Hematopoietic multipotent progenitor cell treated with erythropoietin and hydrocortisone succinate and interleukin-3 and kit ligand, for 17 days (in vitro differentiated cells): ENCODE results near the gene GABBR2.

Source experiments
- DNase-seq: peaks from one replicate; pipeline ENCODE4 v3.0.0-alpha.2; 2015; ENCODE audit warnings: low spot score

GABBR2 gene

GRCh38 chr9:98318041-98318790 lies 390.5 kb downstream of the GABBR2 start:
- no peak for DNase-seq

- DNase-seq = no peak
These were observed 391.4 kb downstream of the GABBR2 start for GRCh38 chr9:98317134-98317857.

DNA sequence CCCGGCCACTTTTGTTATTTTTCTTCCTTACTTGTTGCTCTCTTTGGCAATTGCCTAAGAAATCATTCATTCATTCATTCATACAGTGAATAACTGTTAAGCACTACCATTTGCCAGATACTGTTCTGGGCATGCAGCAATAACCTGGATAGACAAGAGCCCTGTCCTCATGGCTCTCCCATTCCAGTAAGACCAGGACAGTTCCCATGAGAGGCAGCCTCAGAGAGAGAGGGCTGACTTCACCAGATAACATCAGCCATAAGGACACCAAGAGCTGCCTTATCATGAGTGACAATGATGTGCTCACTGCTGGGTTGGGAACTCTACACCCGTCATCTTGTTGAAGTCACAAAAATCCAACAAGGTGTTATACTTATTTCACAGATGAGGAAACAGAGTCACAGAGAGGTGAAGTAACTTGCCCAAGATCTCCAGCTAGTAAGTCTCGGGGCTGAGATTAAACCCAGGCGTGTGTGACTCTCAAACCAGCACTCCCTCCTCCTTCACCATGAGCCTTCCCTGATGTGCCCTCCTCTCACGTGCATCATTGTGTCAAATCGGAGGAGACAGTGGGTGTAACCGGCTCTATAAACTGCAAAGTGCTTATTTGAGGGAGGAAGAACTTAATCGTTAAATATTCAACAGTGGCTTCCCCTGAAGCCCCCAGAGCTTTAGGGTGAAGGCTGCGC lies 392.1 kb downstream of the GABBR2 start:
- no peak for DNase-seq

- DNase-seq = peak; percentile 67
These were observed 393.1 kb downstream of the GABBR2 start for GRCh38 chr9:98315551-98316060.

GRCh38 chr9:98315067-98315453 lies 393.7 kb downstream of the GABBR2 start:
- no peak for DNase-seq

GRCh38 chr9:98314381-98315066 lies 394.2 kb downstream of the GABBR2 start:
- no peak for DNase-seq

DNA sequence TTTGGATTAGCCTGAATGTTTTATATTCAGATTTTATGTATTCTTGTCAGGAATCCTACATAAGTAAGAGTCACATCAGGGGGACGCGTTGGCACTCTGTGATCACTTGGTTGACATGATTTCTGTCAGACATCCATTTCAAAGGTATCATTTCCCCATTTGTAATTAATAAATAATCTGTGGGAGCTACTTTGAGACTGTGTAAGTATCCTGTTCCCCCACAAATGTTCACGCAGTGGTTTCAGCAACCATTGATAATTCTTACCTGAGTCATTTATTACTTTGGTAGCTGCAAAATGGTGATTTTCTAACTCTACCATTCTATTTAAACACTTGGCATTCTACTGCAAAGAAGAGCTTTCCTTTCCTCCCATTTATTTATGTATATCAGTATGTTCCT lies 396.4 kb downstream of the GABBR2 start:
- DNase-seq = no peak

- no peak for DNase-seq
These were observed 397.2 kb downstream of the GABBR2 start for GRCh38 chr9:98311541-98311940.

- no peak for DNase-seq
These were observed 397.9 kb downstream of the GABBR2 start for GRCh38 chr9:98310752-98311392.

- DNase-seq = no peak
These were observed 402.2 kb downstream of the GABBR2 start for GRCh38 chr9:98306384-98307145.

- no peak for DNase-seq
These were observed 404.4 kb downstream of the GABBR2 start for GRCh38 chr9:98304381-98304780.

DNA sequence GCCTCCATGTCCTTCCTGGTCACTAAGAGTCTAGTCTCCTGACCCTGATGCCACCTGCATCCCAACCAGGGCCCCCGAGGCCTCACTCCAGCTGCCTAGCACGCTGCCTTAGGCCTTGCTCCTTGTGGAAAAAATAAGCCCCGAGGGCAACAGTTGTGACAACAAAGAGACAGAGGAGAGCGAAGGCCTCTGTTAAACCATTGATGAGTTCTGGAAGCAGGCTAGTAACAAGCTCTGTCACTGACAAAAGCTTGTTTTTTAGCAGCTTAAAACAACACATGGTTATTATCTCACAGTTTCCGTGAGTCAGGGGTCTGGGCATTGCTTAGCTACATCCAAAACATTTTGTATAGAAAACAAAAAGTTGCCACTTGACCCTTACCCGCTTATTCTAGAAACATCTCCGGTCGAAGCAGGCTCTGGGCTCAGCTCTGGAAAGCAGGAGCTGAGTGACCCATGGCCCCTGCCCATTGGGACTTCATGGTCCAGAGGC lies 405.1 kb downstream of the GABBR2 start:
- no peak for DNase-seq

GRCh38 chr9:98302938-98303632 lies 405.6 kb downstream of the GABBR2 start:
- DNase-seq = no peak

- DNase-seq = no peak
These were observed 406.6 kb downstream of the GABBR2 start for GRCh38 chr9:98302150-98302549.

DNA sequence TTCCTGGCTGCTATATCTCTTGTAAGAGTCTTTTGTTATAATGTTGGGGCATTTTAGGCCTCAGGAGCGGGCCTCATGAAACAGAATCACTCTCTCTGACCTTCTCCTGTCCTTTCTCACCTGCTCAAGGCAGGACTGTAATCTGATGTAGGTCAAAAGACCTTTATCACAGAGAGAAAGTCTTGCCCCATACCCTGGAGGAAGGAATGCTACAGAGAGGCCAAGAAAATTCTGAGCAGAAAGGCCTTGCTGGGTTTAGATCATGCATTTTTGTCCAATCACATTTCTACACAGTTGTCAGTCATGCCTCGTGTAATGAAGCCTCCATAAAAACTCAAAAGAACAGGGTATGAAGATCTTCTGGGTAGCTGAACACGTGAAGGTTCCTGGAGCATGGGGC lies 408.1 kb downstream of the GABBR2 start:
- DNase-seq = no peak

GRCh38 chr9:98298476-98298875 lies 410.3 kb downstream of the GABBR2 start:
- no peak for DNase-seq

DNA sequence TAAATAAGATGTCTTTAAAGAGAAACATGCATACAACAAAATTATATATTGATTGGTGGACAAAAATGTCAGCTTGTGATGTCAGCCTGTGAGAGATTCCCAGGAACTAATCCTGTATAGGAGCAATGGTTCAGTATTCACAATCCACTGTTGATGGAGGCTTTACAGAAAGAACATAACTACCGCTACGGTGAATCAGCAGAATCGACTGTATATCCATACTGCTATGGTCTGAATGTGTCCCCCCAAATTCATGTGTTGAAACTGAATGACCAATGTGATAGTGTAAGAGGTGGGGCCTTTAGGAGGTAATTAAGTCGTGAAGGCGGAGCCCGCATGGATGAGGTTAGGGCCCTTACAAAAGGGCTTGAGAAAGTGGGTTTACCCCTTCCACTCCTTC lies 412.9 kb downstream of the GABBR2 start:
- DNase-seq = no peak

DNA sequence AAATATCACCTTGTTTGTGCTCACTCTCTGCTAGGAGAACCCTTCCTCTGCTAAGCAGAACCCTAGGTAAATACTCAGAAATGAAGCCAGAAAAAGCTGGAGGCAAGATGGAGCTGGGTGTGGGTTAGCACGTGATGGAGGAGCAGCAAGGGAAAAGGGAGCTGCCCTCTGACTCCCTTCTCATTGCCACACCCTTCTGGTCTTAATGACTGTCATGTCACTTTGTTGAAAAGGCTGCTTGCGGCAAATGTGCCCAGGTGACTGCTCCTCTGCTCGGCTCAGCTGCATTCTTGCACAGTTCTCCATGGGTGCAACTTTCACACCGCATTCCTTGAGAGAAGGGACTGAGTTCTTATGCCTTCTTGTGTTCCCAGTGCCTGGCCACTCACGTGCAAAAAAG lies 416.9 kb downstream of the GABBR2 start:
- no peak for DNase-seq

DNA sequence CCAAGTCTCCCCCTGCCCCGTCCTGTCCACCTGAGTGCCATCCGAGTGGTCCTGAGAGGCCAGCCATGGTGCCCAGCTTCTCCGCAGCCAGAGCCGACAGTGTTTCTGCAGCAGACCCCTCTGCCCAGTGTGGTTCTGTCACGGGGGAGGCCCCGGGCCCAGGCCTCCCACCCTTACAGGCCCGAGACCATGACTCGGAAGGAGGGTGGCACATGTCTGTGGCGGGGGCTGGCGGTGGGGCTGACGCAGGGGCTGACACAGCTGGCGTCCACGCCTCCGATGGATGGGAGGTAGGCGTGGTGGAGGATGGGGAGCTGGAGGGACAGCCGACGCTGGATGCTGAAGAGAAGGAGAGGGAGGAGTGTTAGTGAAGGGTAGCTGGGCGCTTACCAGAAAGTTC lies 418.3 kb downstream of the GABBR2 start:
- no peak for DNase-seq

DNA sequence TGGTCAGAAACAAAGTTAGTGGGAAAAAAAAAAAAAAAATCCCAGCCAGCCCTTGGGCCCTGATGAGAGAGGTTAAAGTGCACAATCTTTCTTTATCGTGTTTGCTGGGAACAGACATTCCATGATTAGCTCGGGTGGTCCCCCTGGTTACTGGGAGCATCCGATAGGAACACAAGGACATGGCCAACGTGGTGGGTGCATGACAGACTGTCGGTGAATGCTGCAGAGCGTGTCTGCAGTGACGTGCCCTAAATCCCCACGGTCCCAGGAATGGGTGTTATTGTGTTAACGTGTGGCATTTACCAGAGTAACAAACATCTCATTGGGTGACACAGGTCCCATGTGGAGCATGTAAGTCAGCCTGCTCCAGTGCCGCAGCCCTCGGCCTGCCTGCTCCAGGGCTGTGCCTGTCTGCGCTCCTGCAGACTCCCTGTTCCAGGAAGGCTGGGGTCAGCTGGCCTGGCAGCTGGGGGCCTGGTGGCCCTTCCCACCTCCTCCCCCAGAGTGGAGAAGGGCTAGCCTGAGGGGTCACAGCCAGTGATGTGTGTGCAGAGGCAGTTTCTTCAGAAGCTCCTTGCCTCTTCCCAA lies 419.0 kb downstream of the GABBR2 start:
- DNase-seq = no peak
